Karpas-422 (cell line): Measurements from ENCODE around the gene IRF2BPL. TPM values are rescaled to one million over a fixed set of nuclear protein-coding genes. Genes with fewer than 3 reads are reported as not detected.

Experiments used
- DNase-seq: peaks from one replicate; pipeline ENCODE4 v3.0.0-alpha.2; 2015
- H2AFZ ChIP-seq: fragments of 200-600 bp; sonication (generic); 2 replicates; pipeline ENCODE4 v1.6.1; 2014; ENCODE audit warnings: antibody characterized with exemption, low read length, mixed read lengths
- H3K27ac ChIP-seq: fragments of 200-600 bp; sonication (generic); 2 replicates; pipeline ENCODE4 v1.5.1; 2014; ENCODE audit warnings: mild to moderate bottlenecking, low read length, moderate library complexity
- H3K27me3 ChIP-seq: fragments of 200-600 bp; sonication (generic); 2 replicates; pipeline ENCODE4 v1.6.1; 2014; ENCODE audit warnings: low read length, mixed read lengths
- H3K36me3 ChIP-seq: fragments of 200-600 bp; sonication (generic); 2 replicates; pipeline ENCODE4 v1.6.1; 2014; ENCODE audit warnings: low read length, mixed read lengths; ENCODE audit not compliant: insufficient read depth
- H3K4me1 ChIP-seq: fragments of 200-600 bp; sonication (generic); 2 replicates; pipeline ENCODE4 v1.6.1; 2014; ENCODE audit warnings: mild to moderate bottlenecking, low read length, mixed read lengths
- H3K4me2 ChIP-seq: fragments of 200-600 bp; sonication (generic); 2 replicates; pipeline ENCODE4 v1.6.1; 2014; ENCODE audit warnings: low read length, low read depth, mild to moderate bottlenecking; ENCODE audit not compliant: poor library complexity, severe bottlenecking
- H3K4me3 ChIP-seq: fragments of 200-600 bp; sonication (generic); 2 replicates; pipeline ENCODE4 v1.5.1; 2014; ENCODE audit warnings: mild to moderate bottlenecking, antibody characterized with exemption, low read length, mixed read lengths
- H3K79me2 ChIP-seq: fragments of 200-600 bp; sonication (generic); 2 replicates; pipeline ENCODE4 v1.6.1; 2014; ENCODE audit warnings: mild to moderate bottlenecking, low read length, mixed read lengths
- H3K9ac ChIP-seq: fragments of 200-600 bp; sonication (generic); 2 replicates; pipeline ENCODE4 v1.6.0; 2014; ENCODE audit warnings: low read length
- H3K9me2 ChIP-seq: fragments of 200-600 bp; sonication (generic), shearing (Covaris generic); replicated peaks from 2 replicates; pipeline ENCODE4 v1.6.0; 2014; ENCODE audit warnings: mild to moderate bottlenecking, low read length, moderate library complexity; ENCODE audit not compliant: insufficient read depth
- H3K9me3 ChIP-seq: fragments of 300-700, 200-600 bp; sonication (generic); 2 replicates; pipeline ENCODE4 v1.6.1; 2014; ENCODE audit warnings: low read length, mixed read lengths
- H4K20me1 ChIP-seq: fragments of 200-600 bp; sonication (generic); 2 replicates; pipeline ENCODE4 v1.6.1; 2014; ENCODE audit warnings: mild to moderate bottlenecking, antibody characterized with exemption, low read length, low read depth; ENCODE audit not compliant: insufficient read depth
- total RNA-seq: library from RNA; depleted of rRNA; stranded (reverse); fragments of >200 nt; shearing (Covaris generic); gene quantifications from 2 replicates; pipeline ENCODE4 v1.2.3, GENCODE V29; 2014; ENCODE audit warnings: low replicate concordance

IRF2BPL gene
- total RNA-seq, 1 experiment from 2014 or later: 11.8 TPM

- H3K9ac ChIP-seq: no peak overlapping the region
- no peak overlapping the region for H2AFZ ChIP-seq
- no peak for DNase-seq
- H3K9me2 ChIP-seq: no peaks in the 10 kb centered on the region
- H3K4me2 ChIP-seq: no peak overlapping the region
- no peaks in the 10 kb centered on the region for H3K4me1 ChIP-seq
- H4K20me1 ChIP-seq: no peaks in the 10 kb centered on the region
- no peaks in the 10 kb centered on the region for H3K9me3 ChIP-seq
- H3K4me3 ChIP-seq: no peak overlapping the region
- no peaks in the 10 kb centered on the region for H3K36me3 ChIP-seq
- H3K79me2 ChIP-seq: no peaks in the 10 kb centered on the region
- H3K27ac ChIP-seq: no peak overlapping the region
- H3K27me3 ChIP-seq: no peaks in the 10 kb centered on the region; the same call in 1 of the 2 replicates
Observed at GRCh38 chr14:77017666-77018065, 10.8 kb downstream of the IRF2BPL start.

GRCh38 chr14:77014734-77015133, 13.8 kb downstream of the IRF2BPL start:
- Histone ChIP-seq H3K9ac (no peak overlapping the region), H3K79me2 (no peaks in the 10 kb centered on the region), H2AFZ (no peak overlapping the region), H3K4me2 (no peak overlapping the region), H3K4me1 (no peaks in the 10 kb centered on the region), H4K20me1 (no peaks in the 10 kb centered on the region; the same call in 1 of the 2 replicates), H3K4me3 (no peak overlapping the region), H3K27me3 (no peaks in the 10 kb centered on the region; the same call in 1 of the 2 replicates), H3K9me2 (no peaks in the 10 kb centered on the region), H3K36me3 (no peaks in the 10 kb centered on the region), H3K9me3 (no peaks in the 10 kb centered on the region), H3K27ac (no peak overlapping the region)
- DNase-seq: no peak

GRCh38 chr14:77014004-77014604, 14.4 kb downstream of the IRF2BPL start:
- Histone ChIP-seq H3K4me3 (no peak overlapping the region), H3K9ac (no peak overlapping the region), H3K27me3 (no peaks in the 10 kb centered on the region; the same call in 1 of the 2 replicates), H3K27ac (no peak overlapping the region), H3K79me2 (no peaks in the 10 kb centered on the region), H3K4me1 (no peaks in the 10 kb centered on the region), H3K4me2 (no peak overlapping the region), H4K20me1 (no peaks in the 10 kb centered on the region; the same call in 1 of the 2 replicates), H3K9me2 (no peaks in the 10 kb centered on the region), H2AFZ (no peak overlapping the region), H3K36me3 (no peaks in the 10 kb centered on the region), H3K9me3 (no peaks in the 10 kb centered on the region)
- no peak for DNase-seq

GRCh38 chr14:77012193-77012765, 16.2 kb downstream of the IRF2BPL start:
- Histone ChIP-seq H3K4me1 (no peaks in the 10 kb centered on the region), H3K4me3 (no peak overlapping the region), H2AFZ (no peak overlapping the region), H3K9ac (no peak overlapping the region), H3K9me3 (no peaks in the 10 kb centered on the region), H3K27me3 (no peaks in the 10 kb centered on the region; the same call in 1 of the 2 replicates), H4K20me1 (no peaks in the 10 kb centered on the region; the same call in 1 of the 2 replicates), H3K36me3 (no peaks in the 10 kb centered on the region), H3K79me2 (no peaks in the 10 kb centered on the region), H3K4me2 (no peak overlapping the region), H3K9me2 (no peaks in the 10 kb centered on the region), H3K27ac (no peak overlapping the region)
- no peak for DNase-seq

- H3K9me3 ChIP-seq: no peaks in the 10 kb centered on the region
- H3K36me3 ChIP-seq: no peaks in the 10 kb centered on the region
- no peaks in the 10 kb centered on the region for H3K79me2 ChIP-seq
- H3K4me3 ChIP-seq: no peak overlapping the region
- no peaks in the 10 kb centered on the region; the same call in 1 of the 2 replicates for H3K27me3 ChIP-seq
- no peak overlapping the region for H2AFZ ChIP-seq
- H3K4me1 ChIP-seq: peaks cover 5% of the 10 kb centered on the region; the same call in 1 of the 2 replicates
- no peaks in the 10 kb centered on the region; the same call in 1 of the 2 replicates for H4K20me1 ChIP-seq
- no peak overlapping the region for H3K9ac ChIP-seq
- no peaks in the 10 kb centered on the region for H3K9me2 ChIP-seq
- DNase-seq: no peak
- no peak overlapping the region for H3K27ac ChIP-seq
- H3K4me2 ChIP-seq: no peak overlapping the region
Observed at GRCh38 chr14:77011245-77011644, 17.3 kb downstream of the IRF2BPL start.

GRCh38 chr14:77009014-77009413, 19.5 kb downstream of the IRF2BPL start:
- Histone ChIP-seq H3K4me2 (no peak overlapping the region), H3K27me3 (no peaks in the 10 kb centered on the region; the same call in 1 of the 2 replicates), H2AFZ (no peak overlapping the region), H3K27ac (no peak overlapping the region), H3K36me3 (no peaks in the 10 kb centered on the region), H3K79me2 (no peaks in the 10 kb centered on the region), H3K9ac (no peak overlapping the region), H3K4me1 (peaks cover 5% of the 10 kb centered on the region; the same call in 1 of the 2 replicates), H3K4me3 (no peak overlapping the region), H4K20me1 (no peaks in the 10 kb centered on the region; the same call in 1 of the 2 replicates), H3K9me3 (no peaks in the 10 kb centered on the region), H3K9me2 (no peaks in the 10 kb centered on the region)
- DNase-seq: no peak

GRCh38 chr14:77008541-77008940, 20.0 kb downstream of the IRF2BPL start:
- H3K79me2 ChIP-seq: no peaks in the 10 kb centered on the region

GRCh38 chr14:77007975-77008421, 20.5 kb downstream of the IRF2BPL start:
- Histone ChIP-seq H3K4me3 (no peak overlapping the region), H4K20me1 (no peaks in the 10 kb centered on the region; the same call in 1 of the 2 replicates), H3K27me3 (no peaks in the 10 kb centered on the region), H3K9ac (no peak overlapping the region), H3K4me1 (peaks cover 5% of the 10 kb centered on the region; the same call in 1 of the 2 replicates), H3K79me2 (no peaks in the 10 kb centered on the region), H3K27ac (no peak overlapping the region), H3K36me3 (no peaks in the 10 kb centered on the region), H3K4me2 (no peak overlapping the region), H3K9me3 (no peaks in the 10 kb centered on the region), H2AFZ (no peak overlapping the region), H3K9me2 (no peaks in the 10 kb centered on the region)
- no peak for DNase-seq

More at GRCh38 chr14:77008541-77008940, 20.0 kb downstream of the IRF2BPL start:
- H3K27ac ChIP-seq: no peak overlapping the region
- H3K4me3 ChIP-seq: no peak overlapping the region
- no peak overlapping the region for H3K4me2 ChIP-seq
- no peaks in the 10 kb centered on the region for H3K9me2 ChIP-seq
- no peak overlapping the region for H3K9ac ChIP-seq
- no peaks in the 10 kb centered on the region for H3K9me3 ChIP-seq
- no peaks in the 10 kb centered on the region; the same call in 1 of the 2 replicates for H4K20me1 ChIP-seq
- H3K4me1 ChIP-seq: peaks cover 5% of the 10 kb centered on the region; the same call in 1 of the 2 replicates
- H2AFZ ChIP-seq: no peak overlapping the region
- no peak for DNase-seq
- no peaks in the 10 kb centered on the region for H3K27me3 ChIP-seq
- H3K36me3 ChIP-seq: no peaks in the 10 kb centered on the region
